Stimulated activated naive CD8-positive, alpha-beta T cell treated with anti-CD3 and anti-CD28 coated beads, Interleukin-15, Interleukin-2, amounts not matched to agents 100 U/mL and 50 U/mL, for 24 hours (primary cell): ENCODE measurements around the gene PTPRN2.

Experiments
- ATAC-seq: fragments of 150-1000 bp; cut with Tn5 transposase; one replicate; pipeline ENCODE4 v1.10.0; 2021
- DNase-seq: peaks from one replicate; pipeline ENCODE4 v3.0.0; 2021

Gene PTPRN2

GRCh38 chr7:157879391-157879790 lies 708.2 kb downstream of the PTPRN2 start:
- DNase-seq (no peak), ATAC-seq (no peak)

GRCh38 chr7:157877298-157878090 lies 710.1 kb downstream of the PTPRN2 start:
- ATAC-seq, result no peak
- DNase-seq, result no peak

GRCh38 chr7:157876469-157877285 lies 710.9 kb downstream of the PTPRN2 start:
- ATAC-seq (no peak), DNase-seq (no peak)

- ATAC-seq, result peak; percentile 45
- DNase-seq, result peak; percentile 56
Measured at GRCh38 chr7:157875230-157876179, 712.1 kb downstream of the PTPRN2 start.

GRCh38 chr7:157874870-157875229 lies 712.8 kb downstream of the PTPRN2 start:
- DNase-seq (no peak), ATAC-seq (no peak)

- no peak for DNase-seq
- ATAC-seq, result no peak
Measured at GRCh38 chr7:157874208-157874816, 713.3 kb downstream of the PTPRN2 start.

- DNase-seq (no peak), ATAC-seq (no peak)
Measured at GRCh38 chr7:157873664-157874063, 714.0 kb downstream of the PTPRN2 start.

GRCh38 chr7:157873181-157873580 lies 714.4 kb downstream of the PTPRN2 start:
- ATAC-seq, result no peak
- DNase-seq, result no peak

- DNase-seq (no peak), ATAC-seq (no peak)
Measured at GRCh38 chr7:157872447-157872846, 715.2 kb downstream of the PTPRN2 start.

GRCh38 chr7:157871681-157872080 lies 715.9 kb downstream of the PTPRN2 start:
- ATAC-seq, result no peak

GRCh38 chr7:157870644-157871290 lies 716.9 kb downstream of the PTPRN2 start:
- DNase-seq, result no peak
- ATAC-seq, result no peak

More at GRCh38 chr7:157871681-157872080, 715.9 kb downstream of the PTPRN2 start:
- DNase-seq, result no peak

GRCh38 chr7:157869793-157870192 lies 717.8 kb downstream of the PTPRN2 start:
- DNase-seq, result no peak
- no peak for ATAC-seq

GRCh38 chr7:157867685-157868305 lies 719.8 kb downstream of the PTPRN2 start:
- ATAC-seq, result no peak
- DNase-seq, result no peak

GRCh38 chr7:157866336-157866924 lies 721.2 kb downstream of the PTPRN2 start:
- DNase-seq (no peak), ATAC-seq (no peak)

- DNase-seq (no peak), ATAC-seq (no peak)
Measured at GRCh38 chr7:157865351-157866165, 722.1 kb downstream of the PTPRN2 start.

GRCh38 chr7:157864911-157865310 lies 722.7 kb downstream of the PTPRN2 start:
- ATAC-seq (no peak), DNase-seq (no peak)

GRCh38 chr7:157863906-157864810 lies 723.5 kb downstream of the PTPRN2 start:
- ATAC-seq (no peak), DNase-seq (no peak)

- ATAC-seq (no peak), DNase-seq (no peak)
Measured at GRCh38 chr7:157863176-157863575, 724.4 kb downstream of the PTPRN2 start.
